Activated T-cell treated with anti-CD3 and anti-CD28 coated beads, Interleukin-2, amount 50 U/mL, for 72 hours (primary cell): ENCODE results near the gene PPM1F. TPM values are rescaled to one million over a fixed set of nuclear protein-coding genes. Genes with fewer than 3 reads are reported as not detected.

Source experiments
- ATAC-seq, 2 donors: fragments of 150-1000 bp; cut with Tn5 transposase; replicated peaks in 1 of 2; 2 replicates each; pipeline ENCODE4 v1.10.0; 2021; ENCODE audit warnings: moderate library complexity in 2 of 2, mild to moderate bottlenecking in 1 of 2
- DNase-seq, 2 donors: peaks; one replicate each; pipeline ENCODE4 v3.0.0; 2021 to 2022; ENCODE audit warnings: mixed read lengths in 1 of 2
- H3K27ac Mint-ChIP-seq: one replicate; pipeline ENCODE4 v1.8.0; 2022; ENCODE audit warnings: mild to moderate bottlenecking, moderate library complexity, mixed read lengths
- H3K27me3 Mint-ChIP-seq: one replicate; pipeline ENCODE4 v1.8.0; 2022; ENCODE audit warnings: low read depth, mixed read lengths
- H3K36me3 Mint-ChIP-seq, 2 donors: one replicate each; pipeline ENCODE4 v1.8.0; 2022; ENCODE audit warnings: mixed read lengths in 2 of 2, mild to moderate bottlenecking in 1 of 2; ENCODE audit not compliant: insufficient read depth in 2 of 2
- H3K4me1 Mint-ChIP-seq: one replicate; pipeline ENCODE4 v1.8.0; 2022; ENCODE audit warnings: low read depth, mixed read lengths
- H3K4me3 Mint-ChIP-seq, 2 donors: one replicate each; pipeline ENCODE4 v1.8.0; 2022; ENCODE audit warnings: mild to moderate bottlenecking in 2 of 2, mixed read lengths in 2 of 2, moderate library complexity in 2 of 2
- H3K9me3 Mint-ChIP-seq, 2 donors: one replicate each; pipeline ENCODE4 v1.8.0; 2022; ENCODE audit warnings: mixed read lengths in 2 of 2
- total RNA-seq, 2 donors: library from RNA; stranded (reverse); gene quantifications; one replicate each; pipeline ENCODE4 v1.2.3, GENCODE V29; 2022

PPM1F gene
- total RNA-seq, 2 donors from 2014 or later = 13.0 to 21.8 TPM

DNA sequence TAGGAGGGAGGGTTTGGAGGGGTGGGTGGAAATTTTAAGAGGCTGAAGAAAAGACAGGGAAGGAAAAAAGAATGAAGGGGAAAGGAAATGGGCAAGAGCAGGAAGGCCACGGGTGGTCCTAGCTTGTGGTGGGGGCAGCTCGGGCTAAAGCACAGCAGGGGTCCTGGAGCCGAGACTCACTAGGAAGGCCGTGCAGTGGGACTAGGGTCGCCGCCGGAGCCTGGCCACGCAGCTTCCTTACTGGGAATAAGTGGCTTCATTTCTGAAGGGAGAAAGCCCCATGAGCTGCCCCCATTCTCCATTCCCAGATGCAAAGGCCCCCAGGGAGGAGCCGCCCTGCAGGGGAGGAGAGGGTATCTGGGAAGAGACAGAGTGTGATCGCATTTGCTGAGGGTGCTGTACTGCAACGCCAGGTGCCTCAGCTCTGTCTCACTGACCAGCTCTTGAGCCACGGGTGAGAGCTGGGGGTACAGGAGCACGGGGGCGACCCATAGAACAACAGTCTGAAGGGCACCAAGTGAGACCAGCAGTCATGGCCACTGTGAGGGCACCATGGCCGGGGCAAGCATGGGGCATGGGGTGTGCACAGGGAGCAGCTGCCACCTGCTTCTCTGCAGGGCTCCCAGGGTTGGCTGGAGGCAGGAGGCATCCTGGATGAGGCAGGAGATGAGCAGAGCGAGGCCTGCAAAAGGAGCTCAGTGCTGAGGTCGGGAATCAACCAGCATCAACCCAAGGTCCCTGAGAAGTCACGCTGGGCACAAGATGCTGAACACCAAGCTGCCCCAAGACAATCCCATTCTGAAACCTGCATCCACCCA, 18.4 kb upstream of the PPM1F start:
- Mint-ChIP-seq H3K4me3 (no peak overlapping the region), H3K9me3 (no peaks in the 10 kb centered on the region), H3K27me3 (no peaks in the 10 kb centered on the region), H3K4me1 (no peaks in the 10 kb centered on the region), H3K27ac (no peak overlapping the region), H3K36me3 (peaks cover 2 to 18% of the 10 kb centered on the region in 2 donors)
- DNase-seq (no peak), ATAC-seq (no peak)

DNA sequence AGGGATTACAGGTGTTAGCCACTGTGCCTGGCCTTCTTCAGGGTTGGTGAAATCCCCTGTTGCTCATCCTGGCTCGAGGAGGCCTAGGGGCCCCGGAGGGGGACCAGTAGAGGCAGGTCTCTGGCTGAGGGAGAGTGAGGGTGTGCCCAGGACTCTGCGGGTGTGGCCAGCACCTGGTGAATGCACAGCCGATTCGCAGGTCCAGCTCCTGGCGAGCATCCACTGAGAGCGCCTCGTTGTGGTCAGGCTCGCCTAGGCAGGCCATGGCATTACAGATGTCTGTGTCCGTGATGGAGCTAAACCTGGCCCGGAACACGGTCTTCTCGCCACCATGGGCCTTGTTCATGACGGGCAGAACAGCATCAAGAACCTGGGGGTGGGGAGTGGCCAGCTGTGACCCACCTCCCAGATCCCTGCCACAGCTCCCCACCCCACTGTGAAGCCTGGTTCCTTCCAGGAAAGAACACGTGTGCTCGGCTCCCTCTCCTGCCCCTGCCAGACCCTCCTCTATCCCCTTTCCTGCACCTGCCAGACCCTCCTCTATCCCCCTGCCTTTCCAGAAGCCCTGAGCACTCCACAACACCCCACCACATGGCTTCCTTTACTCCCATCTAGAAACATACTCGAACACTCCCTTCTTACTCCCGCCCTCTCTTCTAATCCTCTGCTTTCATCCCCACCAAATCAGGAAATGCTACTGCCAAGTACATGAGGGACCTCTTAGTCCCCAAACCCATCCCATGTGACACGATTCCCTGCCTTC, 17.6 kb upstream of the PPM1F start:
- H3K4me3 Mint-ChIP-seq = no peak overlapping the region
- DNase-seq (no peak), ATAC-seq (no peak)
- no peak overlapping the region for H3K27ac Mint-ChIP-seq
- no peaks in the 10 kb centered on the region for H3K4me1 Mint-ChIP-seq
- peaks cover 2 to 18% of the 10 kb centered on the region in 2 donors for H3K36me3 Mint-ChIP-seq
- H3K9me3 Mint-ChIP-seq = no peaks in the 10 kb centered on the region
- H3K27me3 Mint-ChIP-seq = no peaks in the 10 kb centered on the region

DNA sequence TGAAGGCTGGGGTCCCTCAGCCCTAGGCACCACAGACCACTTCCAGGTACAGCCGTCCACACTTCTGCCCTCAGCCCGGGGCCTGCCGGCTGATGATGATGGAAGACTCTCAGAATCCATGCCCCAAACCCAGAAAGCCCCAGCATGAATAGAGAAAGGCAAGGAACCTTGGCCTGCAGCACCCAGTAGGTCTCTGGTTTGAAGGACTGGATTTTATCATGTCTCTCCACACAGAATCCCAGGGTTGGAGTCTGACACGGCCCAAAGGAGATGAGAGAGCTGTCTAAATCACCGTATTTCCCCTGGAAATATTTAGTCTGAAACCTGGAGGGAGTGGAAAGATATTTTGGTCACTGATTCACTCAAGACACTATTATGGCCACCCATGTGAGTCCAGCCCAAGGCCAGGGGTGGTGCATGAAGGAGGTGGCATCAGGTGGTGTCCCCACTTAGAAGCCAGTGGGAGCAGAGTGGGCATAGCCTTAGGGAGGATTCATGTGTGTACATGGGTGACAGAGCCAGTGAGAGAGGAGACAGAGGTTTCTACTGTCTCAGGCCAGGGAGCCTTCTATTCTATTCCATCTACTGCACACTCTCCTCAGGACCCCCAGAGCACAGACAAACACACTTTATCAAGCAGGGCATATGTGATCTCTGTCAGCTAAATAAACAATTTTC, 15.9 kb upstream of the PPM1F start:
- Mint-ChIP-seq H3K4me1 (no peaks in the 10 kb centered on the region), H3K4me3 (no peak overlapping the region), H3K27me3 (no peaks in the 10 kb centered on the region), H3K27ac (peak overlapping the region; percentile 80), H3K36me3 (peaks cover 2 to 16% of the 10 kb centered on the region in 2 donors), H3K9me3 (no peaks in the 10 kb centered on the region)
- ATAC-seq = no peak
- no peak for DNase-seq

DNA sequence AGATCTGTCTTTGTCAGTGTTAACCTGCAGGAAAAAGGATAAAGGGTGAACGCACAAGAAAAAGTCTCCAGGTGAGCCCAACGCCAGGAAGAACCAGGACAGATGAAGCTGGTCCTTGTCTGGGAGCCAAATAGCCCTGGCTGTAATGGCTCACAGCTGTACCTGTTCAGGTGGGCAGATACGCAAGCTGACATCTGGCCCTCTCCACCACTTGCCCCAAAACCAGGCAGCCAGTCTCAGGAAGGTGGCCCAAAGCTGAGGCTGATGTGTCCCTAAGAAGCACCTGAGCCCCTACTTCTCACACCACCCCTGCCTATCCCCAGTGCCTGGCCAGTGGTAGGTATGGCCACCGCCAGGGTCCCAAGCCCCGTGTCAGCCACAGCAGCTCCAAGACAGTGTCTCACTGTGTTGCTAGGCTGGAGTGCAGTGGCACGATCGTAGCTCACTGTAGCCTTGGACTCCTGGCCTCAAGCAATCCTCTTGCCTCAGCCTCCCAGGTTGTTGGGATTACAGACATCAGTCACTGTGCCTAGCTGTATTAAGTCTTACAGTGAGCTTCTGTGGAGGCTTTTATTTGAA, 15.1 kb upstream of the PPM1F start:
- peaks cover 2 to 16% of the 10 kb centered on the region in 2 donors for H3K36me3 Mint-ChIP-seq
- no peaks in the 10 kb centered on the region for H3K9me3 Mint-ChIP-seq
- H3K4me3 Mint-ChIP-seq = no peak overlapping the region
- H3K4me1 Mint-ChIP-seq = no peaks in the 10 kb centered on the region
- ATAC-seq (no peak), DNase-seq (no peak)
- H3K27ac Mint-ChIP-seq = no peak overlapping the region
- no peaks in the 10 kb centered on the region for H3K27me3 Mint-ChIP-seq

DNA sequence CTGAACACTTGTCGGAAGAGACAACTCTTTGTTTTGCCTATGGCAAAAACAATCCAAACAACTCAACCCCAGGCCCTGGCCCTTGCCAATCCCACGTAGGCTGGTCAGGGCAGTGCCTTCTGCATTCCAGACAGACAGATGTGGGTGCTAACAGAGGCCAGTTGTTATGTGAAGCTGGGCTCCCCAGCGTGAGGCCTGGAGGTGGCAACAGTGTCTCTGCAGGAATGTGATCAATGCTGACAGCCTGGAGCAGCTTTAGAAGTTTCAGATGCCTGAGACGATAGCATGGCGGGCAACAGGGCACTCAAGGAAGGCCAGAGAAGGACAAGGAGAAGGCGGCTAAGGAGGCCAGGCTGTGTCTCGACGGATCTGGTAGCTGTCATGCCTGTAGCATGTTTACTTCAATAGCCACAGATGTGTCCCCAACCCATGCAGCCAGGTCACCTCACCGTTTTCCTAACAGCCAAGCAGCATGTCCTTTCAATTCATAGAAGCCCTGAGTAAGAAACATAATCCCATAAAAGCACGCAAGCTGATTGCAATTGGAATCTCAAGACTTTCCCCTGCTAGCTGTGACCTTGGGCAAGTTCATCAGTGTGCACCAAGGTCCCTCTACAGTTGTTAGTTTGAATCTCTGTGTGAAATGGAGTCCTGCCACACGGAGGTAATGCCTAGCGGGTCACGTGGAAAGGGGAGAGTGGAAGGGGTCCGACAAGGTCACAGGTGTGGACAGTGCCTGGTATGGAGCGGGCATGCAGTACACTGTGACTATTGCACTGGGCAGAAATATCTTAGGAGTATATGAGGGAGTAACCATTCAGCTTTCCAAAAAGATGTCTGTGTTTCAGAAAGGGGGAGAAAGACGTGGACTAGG, 14.2 kb upstream of the PPM1F start:
- ATAC-seq = no peak
- H3K4me3 Mint-ChIP-seq = no peak overlapping the region
- no peaks in the 10 kb centered on the region for H3K9me3 Mint-ChIP-seq
- no peaks in the 10 kb centered on the region for H3K4me1 Mint-ChIP-seq
- H3K27ac Mint-ChIP-seq = no peak overlapping the region
- peaks cover 2 to 14% of the 10 kb centered on the region in 2 donors for H3K36me3 Mint-ChIP-seq
- no peaks in the 10 kb centered on the region for H3K27me3 Mint-ChIP-seq
- no peak for DNase-seq

DNA sequence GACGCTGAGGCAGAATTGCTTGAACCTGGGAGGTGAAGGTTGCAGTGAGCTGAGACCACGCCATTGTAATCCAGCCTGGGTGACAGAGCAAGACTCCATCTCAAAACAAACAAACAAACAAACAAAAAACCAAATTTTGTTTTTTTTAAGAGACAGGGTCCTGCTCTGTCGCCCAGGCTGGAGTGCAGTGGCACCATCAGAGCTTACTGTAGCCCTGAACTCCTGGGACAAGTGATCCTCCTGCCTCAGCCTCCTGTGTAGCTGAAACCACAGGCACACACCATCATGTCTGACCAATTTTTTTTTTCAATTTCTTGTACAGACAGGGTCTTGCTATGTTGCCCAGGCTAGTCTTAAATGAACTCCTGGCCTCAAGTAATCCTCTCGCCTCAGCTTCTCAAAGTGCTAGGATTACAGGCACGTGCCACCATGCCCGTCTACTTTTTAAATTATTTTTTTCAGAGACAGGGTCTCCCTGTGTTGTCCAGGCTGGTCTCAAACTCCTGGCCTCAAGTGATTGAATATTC, 13.2 kb upstream of the PPM1F start:
- no peak for DNase-seq
- Mint-ChIP-seq H3K36me3 (peaks cover 2 to 12% of the 10 kb centered on the region in 2 donors), H3K27me3 (no peaks in the 10 kb centered on the region), H3K27ac (no peak overlapping the region), H3K4me1 (no peaks in the 10 kb centered on the region), H3K9me3 (no peaks in the 10 kb centered on the region), H3K4me3 (no peak overlapping the region)
- no peak for ATAC-seq

DNA sequence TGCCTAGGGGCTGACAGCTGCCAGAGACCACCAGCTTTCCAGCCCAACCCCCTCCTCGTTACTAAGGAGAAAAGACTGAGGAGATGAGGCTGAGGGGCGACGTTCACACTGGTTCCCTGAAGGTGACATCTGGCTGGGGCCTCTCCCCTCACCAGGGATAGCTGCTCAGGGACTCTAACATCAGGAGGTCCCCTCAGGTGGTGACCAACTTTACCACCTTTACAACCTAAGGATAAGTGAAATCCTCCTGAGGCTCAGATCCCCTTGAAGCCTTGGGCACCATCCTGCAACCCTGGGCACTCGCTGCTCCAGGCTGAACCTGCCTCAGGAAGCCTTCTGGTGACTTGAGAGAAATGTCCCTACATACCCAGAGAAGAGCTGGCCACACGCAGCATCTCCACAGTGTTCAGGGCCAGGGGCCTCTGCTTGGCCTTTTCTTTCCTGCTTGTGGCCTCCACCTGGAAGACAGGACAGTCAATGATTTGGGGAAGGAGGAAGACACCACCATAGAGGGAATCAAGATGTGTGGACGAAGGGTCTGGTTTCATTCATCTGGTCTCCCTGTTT, 12.4 kb upstream of the PPM1F start:
- H3K4me3 Mint-ChIP-seq = no peak overlapping the region
- no peaks in the 10 kb centered on the region for H3K27me3 Mint-ChIP-seq
- no peaks in the 10 kb centered on the region for H3K4me1 Mint-ChIP-seq
- ATAC-seq = no peak
- peaks cover 0 to 11% of the 10 kb centered on the region in 2 donors for H3K36me3 Mint-ChIP-seq
- no peak for DNase-seq
- no peak overlapping the region for H3K27ac Mint-ChIP-seq
- H3K9me3 Mint-ChIP-seq = no peaks in the 10 kb centered on the region

DNA sequence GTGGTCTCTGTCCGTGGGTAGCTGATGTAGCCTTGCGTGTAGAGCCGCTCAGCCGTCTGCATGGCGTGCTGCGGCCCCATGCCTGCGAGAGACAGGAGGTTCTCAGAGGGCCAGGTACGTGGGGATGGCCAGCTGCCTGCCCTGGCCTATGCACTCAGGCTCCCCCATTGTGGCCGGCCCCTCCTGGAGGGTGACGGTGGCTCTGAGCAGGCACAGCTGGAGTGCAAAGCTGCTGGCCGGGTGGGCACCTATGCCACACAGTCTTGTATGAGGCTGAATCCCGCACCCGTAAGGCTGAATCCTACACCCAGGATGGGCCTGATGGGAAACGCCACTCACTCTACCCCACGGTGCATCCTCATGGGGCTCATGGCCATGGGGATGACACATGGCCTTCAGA, 11.6 kb upstream of the PPM1F start:
- ATAC-seq = no peak
- Mint-ChIP-seq H3K4me3 (no peak overlapping the region), H3K4me1 (no peaks in the 10 kb centered on the region)

DNA sequence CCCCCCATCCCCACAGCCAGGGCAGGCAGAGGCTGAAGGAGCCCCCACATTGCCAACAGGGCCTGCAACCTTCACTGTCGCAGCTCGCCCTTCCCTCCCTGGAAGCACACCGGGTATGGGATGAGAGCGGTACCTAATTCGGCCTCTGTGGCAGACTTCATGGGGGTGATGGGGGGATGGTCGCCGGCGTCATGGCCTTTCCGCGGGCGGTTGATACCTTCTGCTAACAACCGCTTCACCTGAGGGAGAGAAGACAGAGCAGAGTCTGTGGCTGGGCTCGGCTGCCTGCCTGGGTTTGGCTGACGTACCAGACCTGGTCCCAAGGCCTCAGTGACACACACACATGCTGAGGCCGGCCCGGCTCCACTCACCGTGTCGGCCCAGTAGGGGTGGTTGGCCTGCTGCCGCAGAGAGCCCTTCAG, 11.2 kb upstream of the PPM1F start:
- ATAC-seq (no peak), DNase-seq (no peak)
- no peaks in the 10 kb centered on the region for H3K27me3 Mint-ChIP-seq
- H3K36me3 Mint-ChIP-seq = peaks cover 0 to 10% of the 10 kb centered on the region in 2 donors
- no peak overlapping the region for H3K4me3 Mint-ChIP-seq
- H3K9me3 Mint-ChIP-seq = no peaks in the 10 kb centered on the region
- no peaks in the 10 kb centered on the region for H3K4me1 Mint-ChIP-seq
- H3K27ac Mint-ChIP-seq = no peak overlapping the region

More for the DNA sequence above, 11.6 kb upstream of the PPM1F start:
- Mint-ChIP-seq H3K27ac (no peak overlapping the region), H3K9me3 (no peaks in the 10 kb centered on the region), H3K36me3 (peaks cover 0 to 11% of the 10 kb centered on the region in 2 donors), H3K27me3 (no peaks in the 10 kb centered on the region)
- DNase-seq = no peak

DNA sequence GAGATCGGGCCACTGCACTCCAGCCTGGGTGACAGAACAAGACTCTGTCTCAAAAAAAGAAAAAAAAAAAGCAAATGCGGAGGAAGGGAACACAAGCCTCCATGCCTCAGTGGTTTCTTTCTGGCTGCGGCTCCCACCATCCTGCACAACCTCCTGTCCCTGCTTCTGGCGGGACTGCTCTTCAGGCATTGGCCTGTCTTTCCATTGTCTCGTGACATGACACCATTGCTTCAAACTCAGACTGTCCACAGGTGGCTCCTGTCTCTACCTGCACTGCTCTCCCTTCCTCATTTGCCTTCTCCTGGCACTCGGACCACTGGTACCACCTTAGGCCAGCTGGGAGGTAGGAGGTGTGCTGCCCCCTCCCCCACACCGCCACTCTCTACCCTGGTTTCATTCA, 10.6 kb upstream of the PPM1F start:
- no peaks in the 10 kb centered on the region for H3K9me3 Mint-ChIP-seq
- ATAC-seq = no peak
- H3K27me3 Mint-ChIP-seq = no peaks in the 10 kb centered on the region
- no peak overlapping the region for H3K27ac Mint-ChIP-seq
- no peaks in the 10 kb centered on the region for H3K4me1 Mint-ChIP-seq
- H3K4me3 Mint-ChIP-seq = no peak overlapping the region
- peaks cover 0 to 5% of the 10 kb centered on the region in 2 donors for H3K36me3 Mint-ChIP-seq
- no peak for DNase-seq

DNA sequence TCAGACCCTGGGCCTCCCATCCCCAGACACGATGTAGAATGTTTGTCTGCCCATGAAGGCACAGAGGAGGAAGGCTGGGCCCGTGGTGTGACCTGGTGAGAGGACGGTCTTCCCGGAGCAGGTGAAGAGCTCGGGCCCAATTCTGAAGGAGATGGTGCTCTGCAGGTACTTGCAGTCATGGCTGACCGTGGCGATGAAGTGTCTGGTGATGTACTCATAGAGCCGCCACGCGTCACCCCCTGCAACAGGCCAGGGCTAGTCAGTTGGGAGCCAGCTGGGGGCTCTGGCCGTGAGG, 10.0 kb upstream of the PPM1F start:
- DNase-seq = no peak
- Mint-ChIP-seq H3K36me3 (peaks cover 0 to 4% of the 10 kb centered on the region in 2 donors), H3K4me1 (no peaks in the 10 kb centered on the region), H3K4me3 (no peak overlapping the region), H3K9me3 (no peaks in the 10 kb centered on the region), H3K27ac (no peak overlapping the region), H3K27me3 (no peaks in the 10 kb centered on the region)
- ATAC-seq = no peak
